Astrocyte (in vitro differentiated cells and primary cell): ENCODE measurements around the gene ABHD2. TPM values are rescaled to one million over a fixed set of nuclear protein-coding genes. Genes with fewer than 3 reads are reported as not detected.

Experiments used
- DNase-seq: peaks from one replicate; pipeline ENCODE4 v3.0.0-alpha.2; 2010; ENCODE audit warnings: low read depth
- FAIRE-seq: peaks from 2 replicates; lab custom pipeline; 2011; peaks lifted over from hg19 to GRCh38; lab: Jason Lieb, UNC
- H2AFZ ChIP-seq: 2 replicates; pipeline ENCODE4 v1.6.0; 2012; ENCODE audit warnings: low read depth, low read length, inconsistent platforms
- H3K27ac ChIP-seq: 2 replicates; pipeline ENCODE4 v1.5.1; 2011; ENCODE audit warnings: low read depth, low read length, inconsistent platforms
- H3K27me3 ChIP-seq: 2 replicates; pipeline ENCODE4 v1.6.0; 2011; ENCODE audit warnings: low read length, inconsistent platforms; ENCODE audit not compliant: insufficient read depth
- H3K36me3 ChIP-seq: 2 replicates; pipeline ENCODE4 v1.5.1; 2011; ENCODE audit warnings: low read length, inconsistent platforms; ENCODE audit not compliant: insufficient read depth
- H3K4me1 ChIP-seq: 2 replicates; pipeline ENCODE4 v1.5.1; 2011; ENCODE audit warnings: low read length, inconsistent platforms; ENCODE audit not compliant: insufficient read depth
- H3K4me2 ChIP-seq: 2 replicates; pipeline ENCODE4 v1.6.0; 2012; ENCODE audit warnings: low read length, inconsistent platforms
- H3K4me3 ChIP-seq: 2 replicates; pipeline ENCODE4 v1.5.1; 2011; ENCODE audit warnings: low read depth, mild to moderate bottlenecking, low read length, inconsistent platforms; ENCODE audit not compliant: insufficient read depth
- H3K79me2 ChIP-seq: 2 replicates; pipeline ENCODE4 v1.6.0; 2012; ENCODE audit warnings: mild to moderate bottlenecking, low read length, inconsistent platforms; ENCODE audit not compliant: insufficient read depth
- H3K9ac ChIP-seq: 2 replicates; pipeline ENCODE4 v1.6.0; 2012; ENCODE audit warnings: mild to moderate bottlenecking, low read length, inconsistent platforms
- H3K9me3 ChIP-seq: 2 replicates; pipeline ENCODE4 v1.5.1; 2012; ENCODE audit warnings: low read depth, mild to moderate bottlenecking, low read length, inconsistent platforms; ENCODE audit not compliant: insufficient read depth
- H4K20me1 ChIP-seq: 2 replicates; pipeline ENCODE4 v1.6.0; 2012; ENCODE audit warnings: low read length, inconsistent platforms; ENCODE audit not compliant: insufficient read depth
- H3K27ac Mint-ChIP-seq: one replicate; pipeline ENCODE4 v1.8.0; 2021; ENCODE audit warnings: mild to moderate bottlenecking, mixed read lengths; ENCODE audit not compliant: unreplicated experiment
- H3K27me3 Mint-ChIP-seq: one replicate; pipeline ENCODE4 v1.8.0; 2021; ENCODE audit warnings: low read depth, mixed read lengths; ENCODE audit not compliant: unreplicated experiment
- H3K36me3 Mint-ChIP-seq: one replicate; pipeline ENCODE4 v1.8.0; 2021; ENCODE audit warnings: low read depth, mixed read lengths; ENCODE audit not compliant: unreplicated experiment
- H3K4me1 Mint-ChIP-seq: one replicate; pipeline ENCODE4 v1.8.0; 2021; ENCODE audit warnings: low read depth, mixed read lengths; ENCODE audit not compliant: unreplicated experiment
- H3K4me3 Mint-ChIP-seq: one replicate; pipeline ENCODE4 v1.8.0; 2021; ENCODE audit warnings: mild to moderate bottlenecking, moderate library complexity, mixed read lengths; ENCODE audit not compliant: unreplicated experiment
- H3K9me3 Mint-ChIP-seq: one replicate; pipeline ENCODE4 v1.8.0; 2021; ENCODE audit warnings: mild to moderate bottlenecking, mixed read lengths; ENCODE audit not compliant: unreplicated experiment
- EZH2 ChIP-seq: IDR thresholded peaks from 2 replicates; pipeline ENCODE4 v1.6.1; 2012; ENCODE audit warnings: mild to moderate bottlenecking, low read length, inconsistent platforms; ENCODE audit not compliant: insufficient read depth
- total RNA-seq: library from RNA; stranded (reverse); gene quantifications from 2 replicates; pipeline ENCODE4 v1.2.1, GENCODE V29; 2021
- TF ChIP-seq, protein P1 (sequence below): IDR thresholded peaks from 2 replicates; pipeline ENCODE4 v1.5.1; 2011; ENCODE audit warnings: low read depth, mild to moderate bottlenecking, inconsistent platforms, low read length, moderate library complexity; ENCODE audit not compliant: insufficient read depth

ABHD2 gene
- total RNA-seq, 1 donor from 2014 or later = 41.3 TPM

DNA sequence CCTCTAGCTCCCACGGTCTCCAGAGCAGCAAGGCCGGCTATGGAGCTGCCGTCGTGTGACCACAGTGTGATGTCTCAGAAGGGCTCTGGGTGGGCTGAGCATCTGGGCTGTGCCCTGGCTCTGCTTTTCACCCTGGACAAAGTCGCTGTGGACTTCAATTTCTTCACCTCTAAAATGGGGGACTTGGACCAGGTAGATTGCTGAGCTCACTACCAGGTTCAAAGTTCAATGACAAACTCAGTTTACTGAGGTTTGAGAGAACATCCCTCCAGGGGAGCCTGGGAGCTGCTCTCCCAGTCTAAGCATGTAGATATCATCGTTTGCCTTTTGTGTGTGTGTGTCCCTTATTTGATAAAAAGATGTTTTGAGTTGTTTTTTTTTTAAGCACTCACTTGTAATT lies 108.0 kb downstream of the ABHD2 start:
- no peak overlapping the region for H3K4me3 Mint-ChIP-seq
- no peak overlapping the region for H2AFZ ChIP-seq

DNA sequence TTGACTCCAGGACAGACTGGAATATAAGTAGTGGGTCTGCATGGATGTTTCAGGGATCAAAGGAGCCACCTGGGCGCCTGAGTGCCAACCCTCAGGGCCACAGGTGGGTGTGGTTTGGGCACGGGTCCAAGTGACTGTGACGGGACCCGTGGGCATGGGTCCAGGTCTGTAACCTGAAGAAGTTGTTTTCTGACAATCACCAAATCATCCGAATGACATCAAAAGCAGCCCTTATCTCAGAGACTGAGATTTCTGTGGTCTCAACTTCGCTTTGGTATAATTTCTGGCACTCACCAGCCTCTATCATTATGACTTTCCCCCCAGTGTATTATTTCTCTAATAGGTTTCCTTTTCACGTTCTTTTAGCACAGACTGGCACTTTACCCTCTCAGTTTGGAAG lies 108.7 kb downstream of the ABHD2 start:
- no peak overlapping the region for H3K4me3 Mint-ChIP-seq
- H3K4me1 ChIP-seq = peaks cover 4% of the 10 kb centered on the region
- H3K4me2 ChIP-seq = no peak overlapping the region

More for the DNA sequence above, 108.0 kb downstream of the ABHD2 start:
- H4K20me1 ChIP-seq = no peaks in the 10 kb centered on the region
- Mint-ChIP-seq H3K27me3 (no peaks in the 10 kb centered on the region), H3K27ac (no peak overlapping the region), H3K4me1 (peaks cover 37% of the 10 kb centered on the region), H3K9me3 (no peaks in the 10 kb centered on the region), H3K36me3 (peaks cover 6% of the 10 kb centered on the region)
- no peak overlapping the region for H3K9ac ChIP-seq
- no peak overlapping the region for H3K4me2 ChIP-seq
- no peaks in the 10 kb centered on the region for H3K27me3 ChIP-seq
- H3K79me2 ChIP-seq = no peaks in the 10 kb centered on the region
- peaks cover 4% of the 10 kb centered on the region for H3K4me1 ChIP-seq
- no peak for DNase-seq
- H3K27ac ChIP-seq = no peak overlapping the region
- H3K4me3 ChIP-seq = no peak overlapping the region
- peaks cover 29% of the 10 kb centered on the region for H3K36me3 ChIP-seq
- H3K9me3 ChIP-seq = no peaks in the 10 kb centered on the region
- FAIRE-seq = peak; percentile 23
- no peak for TF ChIP-seq EZH2
- TF ChIP-seq, protein P1, sequence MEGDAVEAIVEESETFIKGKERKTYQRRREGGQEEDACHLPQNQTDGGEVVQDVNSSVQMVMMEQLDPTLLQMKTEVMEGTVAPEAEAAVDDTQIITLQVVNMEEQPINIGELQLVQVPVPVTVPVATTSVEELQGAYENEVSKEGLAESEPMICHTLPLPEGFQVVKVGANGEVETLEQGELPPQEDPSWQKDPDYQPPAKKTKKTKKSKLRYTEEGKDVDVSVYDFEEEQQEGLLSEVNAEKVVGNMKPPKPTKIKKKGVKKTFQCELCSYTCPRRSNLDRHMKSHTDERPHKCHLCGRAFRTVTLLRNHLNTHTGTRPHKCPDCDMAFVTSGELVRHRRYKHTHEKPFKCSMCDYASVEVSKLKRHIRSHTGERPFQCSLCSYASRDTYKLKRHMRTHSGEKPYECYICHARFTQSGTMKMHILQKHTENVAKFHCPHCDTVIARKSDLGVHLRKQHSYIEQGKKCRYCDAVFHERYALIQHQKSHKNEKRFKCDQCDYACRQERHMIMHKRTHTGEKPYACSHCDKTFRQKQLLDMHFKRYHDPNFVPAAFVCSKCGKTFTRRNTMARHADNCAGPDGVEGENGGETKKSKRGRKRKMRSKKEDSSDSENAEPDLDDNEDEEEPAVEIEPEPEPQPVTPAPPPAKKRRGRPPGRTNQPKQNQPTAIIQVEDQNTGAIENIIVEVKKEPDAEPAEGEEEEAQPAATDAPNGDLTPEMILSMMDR = no peak

DNA sequence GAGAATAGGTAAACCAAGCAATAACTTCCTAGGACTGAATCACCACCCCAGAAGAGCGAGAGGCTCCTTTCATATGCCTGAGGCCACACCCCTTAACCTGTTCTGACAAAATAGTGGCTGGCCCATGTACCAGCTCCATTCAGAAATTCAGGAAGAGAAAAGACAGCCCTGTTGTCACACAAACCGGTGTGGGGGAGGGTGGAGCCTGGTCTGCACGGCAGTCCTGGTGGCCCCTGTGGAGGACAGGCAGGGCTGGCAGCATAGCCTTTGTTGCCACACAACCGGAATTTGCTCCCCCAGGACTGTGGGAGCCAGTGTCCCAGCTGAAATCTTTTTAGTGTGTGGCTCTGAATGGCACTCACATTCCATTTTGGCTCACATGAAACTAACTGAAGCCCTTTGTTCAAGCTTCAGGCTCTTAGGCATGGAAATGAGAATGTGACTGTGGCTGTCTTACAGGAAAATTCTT lies 109.3 kb downstream of the ABHD2 start:
- no peaks in the 10 kb centered on the region for H3K9me3 Mint-ChIP-seq
- Histone ChIP-seq H3K4me2 (no peak overlapping the region), H3K9ac (no peak overlapping the region), H3K9me3 (no peaks in the 10 kb centered on the region), H4K20me1 (no peaks in the 10 kb centered on the region), H3K27ac (no peak overlapping the region), H3K36me3 (peaks cover 24% of the 10 kb centered on the region), H3K79me2 (no peaks in the 10 kb centered on the region), H3K4me1 (peaks cover 4% of the 10 kb centered on the region), H3K27me3 (no peaks in the 10 kb centered on the region), H3K4me3 (no peak overlapping the region), H2AFZ (no peak overlapping the region)
- H3K4me1 Mint-ChIP-seq = peaks cover 37% of the 10 kb centered on the region
- no peaks in the 10 kb centered on the region for H3K27me3 Mint-ChIP-seq
- FAIRE-seq (no peak), DNase-seq (no peak)
- peak overlapping the region; percentile 59 for H3K27ac Mint-ChIP-seq
- no peak overlapping the region for H3K4me3 Mint-ChIP-seq
- TF ChIP-seq, protein P1 = no peak
- no peak for TF ChIP-seq EZH2
- peaks cover 4% of the 10 kb centered on the region for H3K36me3 Mint-ChIP-seq

More for the DNA sequence above, 108.7 kb downstream of the ABHD2 start:
- Histone ChIP-seq H2AFZ (no peak overlapping the region), H3K27ac (no peak overlapping the region), H3K9me3 (no peaks in the 10 kb centered on the region), H3K79me2 (no peaks in the 10 kb centered on the region), H3K9ac (no peak overlapping the region), H4K20me1 (no peaks in the 10 kb centered on the region), H3K36me3 (peaks cover 26% of the 10 kb centered on the region), H3K4me3 (no peak overlapping the region), H3K27me3 (no peaks in the 10 kb centered on the region)
- H3K9me3 Mint-ChIP-seq = no peaks in the 10 kb centered on the region
- H3K27ac Mint-ChIP-seq = peak overlapping the region; percentile 59
- no peak for TF ChIP-seq EZH2
- TF ChIP-seq, protein P1 = no peak
- peaks cover 4% of the 10 kb centered on the region for H3K36me3 Mint-ChIP-seq
- peaks cover 37% of the 10 kb centered on the region for H3K4me1 Mint-ChIP-seq
- H3K27me3 Mint-ChIP-seq = no peaks in the 10 kb centered on the region
- DNase-seq (no peak), FAIRE-seq (no peak)
